IMR-90 (cell line): ENCODE results near the gene NACC2.

Source experiments
- CTCF ChIP-seq: conservative IDR thresholded peaks from 2 replicates; pipeline ENCODE4 v1.5.1; 2012; ENCODE audit warnings: mild to moderate bottlenecking, low read depth, low read length, improper control_type of control experiment
- ELK1 ChIP-seq: fragments of 150-350 bp; IDR thresholded peaks from 2 replicates; pipeline ENCODE4 v1.6.1; 2016; ENCODE audit warnings: low read depth, mild to moderate bottlenecking, low read length, moderate library complexity, borderline replicate concordance
- MAFK ChIP-seq: IDR thresholded peaks from 2 replicates; pipeline ENCODE4 v1.6.1; 2012; ENCODE audit warnings: low read depth, low read length, improper control_type of control experiment
- MXI1 ChIP-seq: IDR thresholded peaks from 2 replicates; pipeline ENCODE4 v1.6.1; 2012; ENCODE audit warnings: low read depth, mild to moderate bottlenecking, low read length, moderate library complexity, borderline replicate concordance
- POLR2A ChIP-seq: IDR thresholded peaks from 2 replicates; pipeline ENCODE4 v1.6.1; 2012; ENCODE audit warnings: mild to moderate bottlenecking, low read depth, low read length
- RFX5 ChIP-seq: IDR thresholded peaks from 2 replicates; pipeline ENCODE4 v1.8.0; 2012; ENCODE audit warnings: low read depth, mild to moderate bottlenecking, low read length, moderate library complexity
- SMC3 ChIP-seq: fragments of 150-350 bp; IDR thresholded peaks from 2 replicates; pipeline ENCODE4 v1.6.1; 2016; ENCODE audit warnings: low read depth, mild to moderate bottlenecking, antibody characterized with exemption, low read length, moderate library complexity

DNA sequence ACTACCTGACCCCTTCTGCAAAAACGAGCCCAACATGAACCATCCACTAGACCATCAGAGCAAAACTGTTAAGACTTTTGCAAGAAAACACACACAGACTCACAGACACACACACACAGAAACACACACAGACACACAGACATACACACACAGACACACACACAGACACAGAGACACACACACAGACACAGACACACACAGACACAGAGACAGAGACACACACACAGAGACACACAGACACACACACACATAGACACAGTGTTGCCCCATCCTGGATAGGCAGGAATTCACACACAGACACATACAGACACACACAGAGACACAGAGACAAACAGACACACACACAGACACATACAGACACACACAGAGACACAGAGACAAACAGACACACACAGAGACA, 52.5 kb downstream of the NACC2 start:
- TF ChIP-seq CTCF, result no peak
- no peak for TF ChIP-seq MXI1
- TF ChIP-seq RFX5, result no peak
- TF ChIP-seq MAFK, result no peak
- no peak for TF ChIP-seq POLR2A
- TF ChIP-seq ELK1, result no peak
- no peak for TF ChIP-seq SMC3
